A673 (cell line): Measurements from ENCODE around the gene CCDC6. TPM values are rescaled to one million over a fixed set of nuclear protein-coding genes. Genes with fewer than 3 reads are reported as not detected.

Source experiments
- BruUV-seq: library from RNA; stranded (reverse); fragments of 400-500 nt; replicated peaks from 2 replicates; lab custom pipeline; 2021; lab: Mats Ljungman, UMichigan
- CTCF ChIA-PET: fragments of 300-600 bp; sonication (Branson Sonifier 250); formaldehyde crosslinking; loops from one replicate; lab custom pipeline; 2022; ENCODE audit warnings: antibody characterized with exemption; lab: Charles Lee
- POLR2A ChIA-PET: fragments of 300-600 bp; sonication (Branson Sonifier 250); formaldehyde crosslinking; loops from one replicate; lab custom pipeline; 2022; ENCODE audit warnings: antibody characterized with exemption; ENCODE audit not compliant: low non-redundant PET; lab: Charles Lee
- DNase-seq: peaks from one replicate; pipeline ENCODE4 v3.0.0-alpha.2; 2015; ENCODE audit warnings: low spot score
- H3K27ac ChIP-seq: fragments of 200-600 bp; sonication (generic); 2 replicates; pipeline ENCODE4 v1.5.1; 2016; ENCODE audit warnings: mixed run types, low read depth, mild to moderate bottlenecking, mixed read lengths, antibody characterized with exemption, low read length; ENCODE audit not compliant: poor library complexity, severe bottlenecking
- H3K27me3 ChIP-seq: fragments of 200-600 bp; sonication (generic); replicated peaks from 2 replicates; pipeline ENCODE4 v1.6.1; 2017; ENCODE audit warnings: mixed run types, low read depth, mild to moderate bottlenecking, mixed read lengths, antibody characterized with exemption, low read length; ENCODE audit not compliant: insufficient read depth, poor library complexity
- H3K36me3 ChIP-seq: fragments of 200-600 bp; sonication (generic); 2 replicates; pipeline ENCODE4 v1.6.1; 2016; ENCODE audit warnings: mixed run types, mild to moderate bottlenecking, mixed read lengths, antibody characterized with exemption, low read length; ENCODE audit not compliant: insufficient read depth, poor library complexity, severe bottlenecking
- H3K4me1 ChIP-seq: fragments of 200-600 bp; sonication (generic); 2 replicates; pipeline ENCODE4 v1.6.1; 2017; ENCODE audit warnings: mixed run types, mild to moderate bottlenecking, mixed read lengths, antibody characterized with exemption, low read length; ENCODE audit not compliant: insufficient read depth, poor library complexity, severe bottlenecking
- H3K4me3 ChIP-seq: fragments of 200-600 bp; sonication (generic); 2 replicates; pipeline ENCODE4 v1.5.1; 2016; ENCODE audit warnings: low read depth, mixed run types, mild to moderate bottlenecking, mixed read lengths, low read length; ENCODE audit not compliant: poor library complexity, severe bottlenecking
- H3K9me3 ChIP-seq: fragments of 200-600 bp; sonication (generic); 2 replicates; pipeline ENCODE4 v1.6.1; 2016; ENCODE audit warnings: mixed run types, low read depth, mild to moderate bottlenecking, mixed read lengths, antibody characterized with exemption, low read length; ENCODE audit not compliant: poor library complexity, severe bottlenecking
- CTCF ChIP-seq: fragments of 300-800, 200-600 bp; sonication (generic); conservative IDR thresholded peaks from 2 replicates; pipeline ENCODE4 v1.5.1; 2017; ENCODE audit warnings: low read depth, mild to moderate bottlenecking, antibody characterized with exemption, low read length, moderate library complexity, mixed read lengths
- EZH2 ChIP-seq: fragments of 200-600 bp; sonication (generic); IDR thresholded peaks from 2 replicates; pipeline ENCODE4 v1.6.1; 2017; ENCODE audit warnings: borderline replicate concordance, low read depth, mild to moderate bottlenecking, mixed read lengths, antibody characterized with exemption, low read length; ENCODE audit not compliant: poor library complexity, severe bottlenecking
- intact Hi-C: fragments of 100-400 bp; cut with micrococcal nuclease; formaldehyde crosslinking; loops from one replicate; pipeline ENCODE4 v1.10.0; 2022; ENCODE audit not compliant: unreplicated experiment
- total RNA-seq: library from RNA; stranded (reverse); gene quantifications from 2 replicates; pipeline ENCODE4 v1.2.3, GENCODE V29; 2021

The CCDC6 gene
- total RNA-seq, 1 experiment from 2014 or later = 28.1 TPM

GRCh38 chr10:59880971-59881510 lies 25.3 kb downstream of the CCDC6 start:
- no peaks in the 10 kb centered on the region for H3K9me3 ChIP-seq
- DNase-seq = no peak
- TF ChIP-seq EZH2 = no peak
- no peak for TF ChIP-seq CTCF
- H3K27ac ChIP-seq = no peak overlapping the region
- CTCF ChIA-PET = no interaction called here
- no peaks in the 10 kb centered on the region for H3K4me1 ChIP-seq
- no TSS peak for BruUV-seq
- H3K4me3 ChIP-seq = no peak overlapping the region
- POLR2A ChIA-PET = no interaction called here
- no peaks in the 10 kb centered on the region for H3K27me3 ChIP-seq
- H3K36me3 ChIP-seq = no peaks in the 10 kb centered on the region
- intact Hi-C loops = no loop called here

DNA sequence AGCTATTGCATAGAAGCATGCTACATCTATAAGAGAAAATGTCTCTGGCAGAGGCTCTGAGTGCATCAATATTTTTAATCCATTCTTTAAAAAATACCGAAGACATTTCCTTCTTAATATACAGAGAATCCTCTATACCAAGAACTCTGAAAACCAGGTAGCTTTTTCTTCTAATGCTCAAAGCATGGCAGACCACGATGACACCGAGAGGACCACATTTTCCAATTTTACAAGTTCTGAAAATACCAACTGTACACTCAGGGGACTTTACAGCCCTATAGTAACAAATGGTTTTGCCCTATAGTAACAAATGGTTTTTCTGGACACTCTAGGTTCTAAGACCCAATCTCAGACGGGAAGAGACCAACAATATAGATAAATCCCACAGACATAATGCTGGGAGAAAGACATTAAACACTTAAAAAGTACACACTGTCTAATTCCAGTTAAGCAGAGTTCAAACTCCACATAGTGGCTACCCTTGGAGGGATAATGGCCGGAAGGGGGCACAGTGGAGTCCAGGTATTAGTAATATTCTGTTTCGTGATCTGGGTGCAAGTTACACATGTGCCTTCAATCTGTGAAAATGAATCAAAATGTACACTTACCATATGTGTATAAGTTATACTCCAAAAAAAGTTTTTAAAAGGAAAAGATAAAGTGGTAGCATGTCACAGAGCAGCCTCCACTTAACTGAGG lies 26.2 kb downstream of the CCDC6 start:
- no TSS peak for BruUV-seq
- Histone ChIP-seq H3K27me3 (no peaks in the 10 kb centered on the region), H3K27ac (no peak overlapping the region), H3K36me3 (no peaks in the 10 kb centered on the region), H3K4me1 (no peaks in the 10 kb centered on the region), H3K4me3 (no peak overlapping the region), H3K9me3 (no peaks in the 10 kb centered on the region)
- intact Hi-C loops = no loop called here
- ChIA-PET CTCF (no interaction called here), POLR2A (no interaction called here)
- no peak for TF ChIP-seq EZH2
- no peak for TF ChIP-seq CTCF
- no peak for DNase-seq

DNA sequence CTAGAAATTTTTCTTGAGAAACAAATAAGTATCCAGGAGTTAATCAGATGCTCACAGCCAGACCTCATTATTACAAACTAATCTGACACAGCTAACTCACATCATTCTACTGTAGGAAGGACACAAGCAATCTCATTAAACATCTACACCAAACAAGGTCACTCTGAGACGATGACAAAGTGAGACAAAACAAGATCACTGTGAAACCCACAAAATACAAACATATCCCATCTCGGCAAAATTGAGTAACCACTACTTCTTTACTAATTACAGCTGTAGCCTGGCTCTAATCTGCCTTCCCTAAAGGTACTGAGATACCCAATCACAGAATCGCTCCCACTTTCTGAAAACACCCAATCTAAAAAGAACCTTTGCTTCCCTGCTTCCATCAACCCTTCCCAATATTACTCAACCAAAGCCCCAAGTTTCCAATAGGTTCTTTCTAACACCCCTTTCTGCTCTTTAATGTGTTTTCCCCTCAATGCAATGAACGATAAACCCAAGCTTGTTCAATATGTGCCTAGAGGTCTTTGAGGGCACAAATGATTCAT lies 26.9 kb downstream of the CCDC6 start:
- no peak for DNase-seq
- CTCF ChIA-PET = no interaction called here

More for the DNA sequence above, 26.9 kb downstream of the CCDC6 start:
- H3K27ac ChIP-seq = no peak overlapping the region
- POLR2A ChIA-PET = no interaction called here
- BruUV-seq = no TSS peak
- H3K36me3 ChIP-seq = no peaks in the 10 kb centered on the region
- H3K4me3 ChIP-seq = no peak overlapping the region
- intact Hi-C loops = no loop called here
- no peaks in the 10 kb centered on the region for H3K9me3 ChIP-seq
- H3K27me3 ChIP-seq = no peaks in the 10 kb centered on the region
- TF ChIP-seq CTCF = no peak
- TF ChIP-seq EZH2 = no peak
- H3K4me1 ChIP-seq = no peaks in the 10 kb centered on the region
